GM11168 (cell line): ENCODE measurements around the gene REEP6.

Experiments
- in situ Hi-C: fragments of 300-500 bp; cut with MboI; formaldehyde crosslinking; loops from one replicate; pipeline ENCODE4 v1.12.0; 2022; ENCODE audit warnings: low sequenced_read_pairs; ENCODE audit not compliant: unreplicated experiment

The REEP6 gene

DNA sequence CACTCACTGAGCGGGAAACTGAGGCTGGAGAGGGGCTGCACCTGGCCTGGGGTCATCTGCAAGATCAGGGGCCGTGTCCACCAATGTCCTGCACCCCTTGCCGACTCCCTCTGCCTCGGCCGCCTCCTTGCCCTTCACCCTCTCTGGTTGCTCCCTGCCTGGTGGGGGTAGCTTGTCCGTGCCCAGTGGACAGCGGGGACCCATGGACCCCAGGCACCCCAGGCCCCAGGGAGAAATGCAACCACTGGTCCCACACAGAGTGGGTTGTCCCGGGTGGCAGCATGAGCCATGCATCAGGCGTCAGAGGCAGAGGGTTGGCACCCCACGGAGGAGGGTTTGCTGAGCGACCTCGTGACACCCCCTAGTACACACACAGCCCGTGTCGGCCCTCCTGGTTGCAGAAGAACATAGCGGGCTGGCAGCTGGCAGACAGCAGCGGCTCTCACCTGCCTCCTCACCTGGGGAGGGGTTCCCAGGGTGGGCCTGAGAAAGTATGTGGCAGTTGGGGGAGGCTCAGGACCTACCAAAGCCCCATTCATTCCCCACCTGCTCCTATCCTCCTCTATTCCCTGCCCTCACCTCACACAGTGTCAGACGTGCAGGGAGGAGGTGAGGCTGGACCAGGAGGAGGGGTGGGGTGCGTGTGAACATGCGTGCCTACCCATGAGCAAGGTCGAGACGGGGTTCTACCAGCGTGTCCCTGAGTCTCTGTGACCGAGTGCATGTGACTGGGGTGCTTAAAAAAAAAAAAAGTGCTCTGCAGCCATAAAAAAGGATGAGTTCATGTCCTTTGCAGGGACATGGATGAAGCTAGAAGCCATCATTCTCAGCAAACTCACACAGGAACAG, 13.2 kb downstream of the REEP6 start:
- in situ Hi-C loops = no loop called here

DNA sequence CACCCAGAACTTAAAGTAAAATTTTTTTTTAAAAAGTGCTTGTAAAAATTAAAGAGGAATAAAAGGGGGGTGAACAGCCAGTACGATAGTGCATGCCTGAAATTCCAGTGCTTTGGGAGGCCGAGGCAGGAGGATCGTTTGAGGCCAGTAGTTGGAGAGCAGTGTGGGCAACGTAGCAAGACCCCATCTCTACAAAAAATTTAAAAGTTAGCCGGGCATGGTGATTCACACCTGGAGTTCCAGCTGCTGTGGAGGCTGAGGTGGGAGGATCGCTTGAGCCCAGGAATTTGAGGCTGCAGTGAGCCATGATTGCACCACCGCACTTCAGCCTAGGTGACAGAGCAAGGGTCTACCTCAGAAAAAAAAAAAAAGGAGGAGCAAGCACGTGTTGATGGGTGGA, 14.0 kb downstream of the REEP6 start:
- in situ Hi-C loops = no loop called here

DNA sequence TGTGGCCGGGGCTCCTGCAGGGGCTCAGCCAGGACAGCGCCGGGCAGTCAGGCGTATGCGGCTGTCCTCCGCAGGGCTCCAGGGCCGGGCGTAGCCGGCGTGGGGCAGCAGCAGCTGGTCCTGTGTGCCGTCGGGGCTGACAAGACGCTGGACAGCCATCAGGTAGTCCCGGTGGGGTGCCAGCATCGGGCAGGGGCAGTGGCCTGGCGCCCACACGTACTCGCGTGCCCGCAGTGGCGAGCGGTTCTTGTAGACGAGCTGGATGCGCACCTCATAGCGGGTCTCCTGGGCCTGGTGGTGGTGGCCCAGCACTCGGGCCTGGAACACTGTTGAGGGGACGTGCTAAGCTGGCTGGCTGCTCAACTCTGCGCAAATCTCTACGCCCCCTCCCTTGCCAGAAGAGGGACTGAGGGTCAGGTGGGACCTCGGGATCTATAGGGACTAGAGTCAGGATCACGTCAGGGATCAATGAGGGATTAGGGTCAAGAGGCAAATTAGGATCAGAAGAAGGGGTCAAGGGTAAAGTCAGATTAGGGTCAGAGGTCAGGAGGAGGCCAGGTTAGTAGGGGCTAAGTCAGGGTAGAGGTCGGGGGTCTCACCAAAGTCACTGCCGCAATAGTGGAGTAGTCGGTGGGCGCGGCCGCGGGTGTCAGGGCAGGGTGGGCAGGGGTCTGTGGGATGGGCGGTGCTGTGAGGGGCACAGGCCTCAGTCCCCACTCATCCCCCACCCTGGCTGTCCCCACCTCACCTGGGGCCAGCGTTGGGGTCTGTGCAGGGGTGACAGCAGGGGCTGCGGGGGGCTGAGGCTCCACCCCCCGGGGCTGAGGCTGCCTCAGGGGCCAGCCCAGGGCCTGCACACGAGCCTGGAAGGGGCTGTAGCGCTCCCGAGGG, 15.3 kb downstream of the REEP6 start:
- in situ Hi-C loops = no loop called here

DNA sequence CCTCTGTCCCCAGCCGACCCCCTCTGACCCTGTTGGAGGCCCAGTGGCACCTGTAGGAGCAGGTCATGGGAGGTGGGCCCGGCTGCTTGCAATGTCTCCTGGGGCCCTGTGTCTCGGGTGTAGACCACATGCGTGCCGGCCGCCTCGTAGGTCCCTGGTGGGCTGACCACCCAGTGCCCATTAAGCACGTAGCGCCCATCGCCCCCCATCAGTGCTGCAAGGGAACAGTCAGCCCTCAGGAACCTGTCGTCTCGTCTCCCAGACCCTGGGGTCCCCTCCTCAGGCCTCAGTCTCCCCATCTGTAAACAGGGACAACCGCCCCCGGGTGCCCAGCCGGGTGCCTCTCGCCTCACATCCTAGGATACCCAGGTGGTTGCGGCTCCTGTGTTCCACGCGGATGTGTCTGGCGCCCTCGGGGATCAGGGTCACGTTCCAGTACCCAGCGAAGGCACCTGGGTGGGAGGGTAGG, 16.2 kb downstream of the REEP6 start:
- in situ Hi-C loops = no loop called here

DNA sequence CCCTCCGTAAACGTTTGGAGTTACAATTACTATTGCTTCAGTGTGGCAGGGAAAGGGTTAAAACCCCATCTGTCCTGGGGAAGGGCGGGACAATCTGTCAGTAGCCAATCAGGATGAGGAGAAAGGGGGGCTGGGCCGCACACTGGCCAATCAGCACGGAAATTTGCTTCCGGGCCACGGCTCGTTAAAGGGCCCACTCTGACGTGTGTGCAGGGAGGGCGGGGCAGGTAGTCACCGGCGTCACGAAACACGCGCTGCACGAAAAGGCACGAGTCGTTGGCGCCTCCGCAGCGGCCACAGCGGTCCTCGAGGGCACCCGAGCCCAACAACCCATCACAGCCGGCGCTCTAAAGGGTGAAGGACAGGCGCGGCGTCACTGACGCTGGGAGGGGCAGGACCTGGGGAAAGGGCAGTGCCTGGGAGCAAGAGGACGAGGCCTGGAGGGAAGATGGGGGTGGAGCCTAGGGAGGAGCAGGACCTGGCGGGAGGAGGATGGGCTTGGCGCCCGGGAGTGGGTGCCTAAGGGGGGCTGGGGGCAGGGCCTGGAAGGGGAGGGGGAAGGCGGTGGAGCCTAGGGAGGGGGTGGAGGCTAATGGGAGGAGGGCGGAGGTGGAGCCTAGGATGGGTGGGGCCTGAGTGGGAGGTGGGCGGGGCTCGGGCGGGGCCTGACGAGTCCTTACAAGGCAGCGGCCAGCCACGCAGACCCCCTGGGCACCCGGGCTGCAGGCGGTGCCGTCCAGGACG, 17.0 kb downstream of the REEP6 start:
- in situ Hi-C loops = no loop called here

DNA sequence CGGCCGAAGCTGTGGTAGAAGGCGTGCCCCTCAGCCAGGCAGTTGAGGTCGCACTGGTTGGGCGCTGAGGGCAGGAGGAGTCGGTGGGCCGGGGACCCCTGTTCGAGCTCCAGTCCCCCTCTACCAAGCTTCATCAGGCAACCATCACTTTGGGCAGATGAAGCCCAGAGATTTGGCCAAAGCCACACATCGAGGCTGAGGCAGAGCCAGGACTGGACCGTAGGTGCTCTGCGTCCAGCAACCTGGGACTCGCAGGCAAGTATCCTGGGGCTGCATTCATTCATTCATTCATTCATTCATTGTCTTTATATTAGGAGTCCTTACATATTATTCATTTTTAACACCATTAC, 17.5 kb downstream of the REEP6 start:
- in situ Hi-C loops = no loop called here

DNA sequence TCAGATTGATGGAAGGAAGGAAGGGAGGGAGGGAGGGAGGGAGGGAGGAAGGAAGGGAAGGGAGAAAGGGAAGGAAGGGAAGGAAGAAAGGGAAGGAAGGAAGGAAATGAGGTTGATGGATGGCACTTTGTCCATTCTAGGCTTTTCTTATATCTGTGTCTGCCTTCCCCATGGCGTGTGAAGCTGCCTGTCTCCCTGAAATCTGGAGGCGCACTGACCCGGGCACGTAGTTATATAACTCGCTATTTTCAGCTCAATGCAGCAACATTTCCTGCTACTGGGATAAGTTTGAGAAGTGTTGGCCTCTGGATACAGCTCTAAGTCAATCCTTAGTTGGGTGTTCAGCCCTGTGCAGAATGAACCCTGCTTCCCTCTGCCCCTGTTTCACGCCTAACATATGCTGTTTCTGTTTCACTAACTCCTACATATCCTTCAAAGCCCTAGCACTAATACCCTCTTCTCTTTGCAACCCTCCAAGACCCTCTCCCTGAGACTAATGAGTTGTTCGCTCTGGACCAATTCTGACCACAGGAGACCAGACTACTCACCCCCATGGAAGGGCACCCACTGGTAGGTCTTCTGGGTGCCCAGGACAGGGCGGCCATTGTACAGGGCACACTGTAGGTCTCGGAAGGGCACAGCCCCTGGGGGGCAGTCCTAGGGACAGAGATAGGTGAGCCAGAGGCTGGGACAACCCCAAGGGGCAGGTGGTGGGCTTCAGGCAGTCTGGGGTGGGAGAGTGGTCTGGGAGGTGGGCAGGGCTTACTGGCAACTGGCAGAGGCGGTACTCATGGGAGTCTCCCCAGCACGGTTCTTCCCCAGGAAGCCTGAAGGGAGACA, 18.8 kb downstream of the REEP6 start:
- in situ Hi-C loops = no loop called here

DNA sequence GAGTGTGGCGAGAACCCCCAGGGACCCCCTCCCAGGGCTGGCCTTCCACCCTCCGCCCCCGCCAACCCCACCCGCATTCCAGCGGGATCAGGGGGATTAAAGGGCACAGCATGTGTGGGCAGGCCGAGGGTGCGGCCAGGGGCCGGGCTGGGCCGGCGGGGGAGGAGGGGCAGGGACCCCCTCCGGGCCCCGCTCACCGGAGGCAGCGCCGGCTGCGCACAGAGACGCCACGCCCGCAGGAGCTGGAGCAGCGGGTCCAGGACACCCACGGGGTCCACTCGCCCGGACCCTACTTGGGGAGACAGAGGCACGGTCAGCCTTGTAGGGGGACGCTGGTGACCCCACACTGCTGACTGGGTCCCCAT, 19.4 kb downstream of the REEP6 start:
- in situ Hi-C loops = no loop called here

DNA sequence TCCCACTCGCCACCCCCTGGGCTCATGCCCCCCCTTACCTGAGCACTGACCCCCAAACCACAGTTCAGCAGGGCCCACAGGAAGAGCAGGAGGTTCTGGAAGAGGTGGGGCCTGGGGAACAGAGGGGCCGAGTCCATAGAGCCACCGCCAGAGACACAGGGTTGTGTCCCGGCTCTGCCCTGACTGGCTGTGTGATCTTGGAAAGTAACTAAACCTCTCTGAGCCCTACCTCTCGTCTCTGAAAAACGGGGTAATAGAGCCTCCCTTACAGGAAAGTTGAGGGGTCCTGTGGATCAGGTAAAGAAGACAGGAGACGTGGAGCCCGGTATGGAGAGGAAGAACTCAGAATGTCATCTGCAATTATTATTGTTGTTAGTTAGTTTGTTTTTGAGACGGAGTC, 19.8 kb downstream of the REEP6 start:
- in situ Hi-C loops = no loop called here

DNA sequence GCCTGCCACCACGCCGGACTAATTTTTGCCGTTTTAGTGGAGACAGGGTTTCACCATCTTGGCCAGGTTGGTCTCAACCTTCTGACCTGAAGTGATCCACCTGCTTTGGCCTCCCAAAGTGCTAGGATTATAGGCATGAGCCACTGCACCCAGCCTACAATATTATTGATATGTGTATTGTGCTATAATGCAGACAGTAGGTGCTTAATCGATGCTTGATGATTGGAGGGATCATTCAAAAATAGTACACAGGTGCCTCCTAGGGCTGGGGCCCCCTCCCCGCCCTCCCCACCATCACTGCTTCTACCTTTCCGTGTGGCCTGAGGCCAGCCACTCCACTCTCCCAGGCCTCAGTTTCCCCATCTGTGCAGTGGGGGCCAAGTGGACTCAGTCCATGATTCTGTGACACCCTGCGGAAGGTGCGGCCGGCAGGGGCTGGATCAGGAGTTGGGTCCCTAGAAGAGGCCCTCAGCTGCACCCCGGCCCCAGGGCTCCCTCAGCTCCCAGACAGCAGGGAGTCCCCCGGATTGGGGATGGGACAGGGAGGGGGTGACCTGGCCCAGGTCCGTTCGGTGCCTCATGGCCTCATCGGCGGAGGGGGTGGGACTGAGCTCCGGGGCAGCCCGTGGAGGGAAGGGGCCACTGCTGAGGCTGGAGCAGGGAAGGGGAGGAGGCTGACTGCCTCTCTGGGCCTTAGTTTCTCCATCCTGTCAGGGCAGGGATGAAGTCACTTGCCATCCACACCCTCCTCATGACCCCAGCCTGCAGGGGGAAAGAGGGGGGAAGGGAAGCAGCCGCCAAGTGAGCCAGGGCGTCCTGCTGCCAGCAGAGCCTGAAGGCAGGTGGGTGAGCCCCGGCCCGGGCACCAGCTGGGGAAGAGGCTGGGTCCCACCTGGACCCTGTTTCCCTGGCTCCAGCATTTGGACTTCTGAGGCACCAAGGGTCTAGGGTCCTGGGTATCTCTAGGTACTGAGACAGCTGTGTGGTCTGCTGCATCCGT, 20.6 kb downstream of the REEP6 start:
- in situ Hi-C loops = no loop called here

DNA sequence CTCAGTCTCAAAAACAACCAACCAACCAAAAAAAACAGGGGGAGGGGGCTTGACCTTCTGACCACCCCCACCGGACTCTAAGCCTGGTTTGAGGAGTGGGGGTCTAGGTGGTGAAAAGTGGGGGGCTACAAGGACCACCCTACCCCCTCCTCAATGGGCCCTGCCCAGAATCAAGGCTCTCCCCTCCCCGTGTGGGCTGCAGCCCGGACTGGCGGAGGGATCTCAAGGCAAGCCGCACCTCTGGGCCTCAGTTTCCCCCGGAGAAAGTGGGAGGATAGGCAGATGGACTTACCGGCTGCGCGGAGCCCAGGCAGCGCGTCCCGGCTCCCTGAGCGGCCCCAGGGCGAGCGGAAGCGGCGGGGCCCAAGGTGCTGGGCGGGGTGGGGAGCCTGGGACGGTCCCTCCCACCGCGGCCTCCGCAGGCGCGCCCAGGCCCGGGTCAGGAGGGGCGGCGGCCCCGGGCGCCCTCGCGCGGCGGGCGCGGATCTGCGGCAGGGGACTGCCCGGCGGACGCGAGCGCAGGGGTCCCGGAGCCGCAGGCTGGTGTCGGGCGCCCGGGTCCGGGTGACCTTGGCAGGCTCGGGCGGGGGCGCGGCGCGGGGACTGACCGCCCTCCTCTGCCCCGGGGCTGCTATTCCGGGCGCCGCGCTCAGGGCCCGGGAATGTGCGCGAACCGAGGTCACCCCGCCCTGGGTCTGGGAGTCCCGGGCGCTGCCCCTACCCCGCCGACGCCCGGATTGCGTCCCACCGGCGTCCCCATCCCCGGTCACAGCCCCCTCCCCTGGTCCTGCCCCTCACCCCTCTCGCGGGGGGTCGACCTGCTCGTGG, 21.9 kb downstream of the REEP6 start, which contains the start of gene ADAMTSL5:
TSS of gene ADAMTSL5 (minus strand) at position 349 of the 828 bp plus-strand sequence. CDS start 2,076 bp downstream, outside the sequence.
- in situ Hi-C loops = no loop called here

DNA sequence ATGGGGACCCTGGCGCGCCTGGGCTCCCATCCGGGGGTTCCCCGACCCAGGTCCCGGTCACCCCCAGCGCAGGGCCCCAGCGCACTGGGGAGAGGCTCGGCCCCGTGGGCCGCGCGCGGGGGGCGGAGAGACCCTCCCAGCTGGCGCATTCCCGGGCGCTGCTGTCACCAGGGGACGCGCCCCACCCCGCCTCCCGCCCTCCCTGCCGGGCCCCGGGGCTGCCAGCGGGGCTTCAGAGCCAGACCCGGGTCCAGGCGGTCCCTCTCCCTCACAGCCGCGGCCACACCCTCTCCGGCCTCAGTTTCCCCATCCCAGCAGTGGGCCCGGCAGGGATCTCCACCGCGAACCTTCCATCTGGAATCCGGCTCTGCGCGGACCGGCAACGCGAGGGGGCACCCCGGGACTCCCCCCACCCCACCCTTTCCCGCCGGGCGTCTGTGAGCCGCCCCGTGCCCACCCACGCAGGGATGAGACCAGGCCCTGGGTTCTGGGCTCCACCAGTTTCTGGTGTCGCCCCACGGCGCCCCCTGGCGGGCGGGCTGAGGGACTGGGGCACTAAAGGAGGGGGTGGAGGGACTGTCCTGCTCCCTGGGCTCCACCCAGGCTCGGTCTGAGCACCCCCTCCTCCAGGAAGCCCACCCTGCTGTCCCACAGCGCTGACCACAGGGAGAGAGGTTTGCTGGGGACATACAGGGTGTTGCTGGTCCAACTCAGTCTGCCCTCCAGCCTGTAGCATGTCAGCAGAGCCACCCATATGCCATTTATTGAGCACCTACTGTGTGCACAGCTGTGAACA, 22.7 kb downstream of the REEP6 start:
- in situ Hi-C loops = no loop called here

DNA sequence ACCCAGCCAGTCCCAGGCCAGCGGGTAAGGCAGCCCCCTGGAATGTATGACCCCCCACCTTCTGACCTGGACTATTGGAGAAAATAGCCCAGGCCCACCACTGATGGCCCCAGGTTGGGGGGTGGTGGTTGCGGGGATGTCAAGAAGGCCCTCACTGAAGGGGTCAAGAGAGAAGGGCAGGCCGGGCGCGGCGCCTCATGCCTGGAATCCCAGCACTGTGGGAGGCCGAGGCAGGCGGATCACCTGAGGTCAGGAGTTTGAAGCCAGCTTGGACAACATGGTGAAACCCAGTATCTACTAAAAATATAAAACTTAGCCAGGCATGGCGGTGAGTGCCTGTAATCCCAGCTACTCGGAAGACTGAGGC, 23.3 kb downstream of the REEP6 start:
- in situ Hi-C loops = no loop called here

DNA sequence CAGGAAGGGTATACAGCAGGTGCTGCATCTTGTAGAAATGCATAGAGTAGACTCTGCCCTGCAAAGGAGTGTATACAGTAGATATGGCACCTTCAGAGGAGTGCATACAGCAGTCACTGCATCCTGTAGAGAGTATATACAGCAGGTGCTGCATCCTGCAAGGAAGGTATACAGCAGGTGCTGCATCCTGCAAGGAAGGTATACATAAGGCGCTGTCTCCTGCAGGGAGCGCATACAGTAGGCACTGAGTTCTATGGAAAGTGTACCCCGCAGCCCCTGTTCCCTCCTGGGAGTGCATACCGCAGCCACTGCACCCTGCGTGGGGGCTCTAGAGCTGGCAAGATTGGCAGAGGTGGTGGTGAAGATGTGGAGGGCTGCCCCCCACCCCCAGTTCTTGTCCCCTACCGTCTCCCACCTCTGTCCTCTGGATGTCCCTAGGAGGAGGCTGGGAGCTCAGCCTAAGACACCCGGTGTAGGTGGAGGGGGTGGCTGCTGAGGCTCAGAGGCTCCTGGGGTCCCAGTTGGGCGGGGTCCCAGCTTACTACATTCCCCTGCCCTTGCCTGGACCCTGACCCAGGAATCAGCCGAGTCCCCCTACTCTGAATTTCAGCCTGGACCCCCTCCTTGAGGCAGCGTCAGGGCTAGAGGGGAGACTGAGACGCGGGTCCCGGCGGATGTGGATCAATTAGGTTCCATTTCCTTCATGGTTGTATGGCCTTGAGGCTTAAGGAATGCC, 24.2 kb downstream of the REEP6 start:
- in situ Hi-C loops = no loop called here

DNA sequence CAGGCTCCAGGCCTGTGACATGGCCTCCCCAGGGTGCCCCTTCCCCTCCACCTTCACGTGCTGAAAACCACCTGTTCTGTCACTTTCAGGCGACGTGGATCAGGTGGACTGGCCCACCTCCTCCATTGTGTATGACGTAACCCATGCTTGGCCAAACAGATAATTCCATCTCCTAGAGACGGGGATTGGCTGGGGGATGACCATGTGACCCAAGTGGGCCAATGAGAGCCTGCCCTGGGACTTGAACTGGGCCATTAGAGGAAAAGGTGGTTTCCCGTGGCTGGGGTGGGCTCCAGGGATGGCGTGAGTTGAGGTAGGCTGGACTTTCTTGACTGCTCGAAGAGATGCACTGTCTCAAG, 25.4 kb downstream of the REEP6 start:
- in situ Hi-C loops = no loop called here

DNA sequence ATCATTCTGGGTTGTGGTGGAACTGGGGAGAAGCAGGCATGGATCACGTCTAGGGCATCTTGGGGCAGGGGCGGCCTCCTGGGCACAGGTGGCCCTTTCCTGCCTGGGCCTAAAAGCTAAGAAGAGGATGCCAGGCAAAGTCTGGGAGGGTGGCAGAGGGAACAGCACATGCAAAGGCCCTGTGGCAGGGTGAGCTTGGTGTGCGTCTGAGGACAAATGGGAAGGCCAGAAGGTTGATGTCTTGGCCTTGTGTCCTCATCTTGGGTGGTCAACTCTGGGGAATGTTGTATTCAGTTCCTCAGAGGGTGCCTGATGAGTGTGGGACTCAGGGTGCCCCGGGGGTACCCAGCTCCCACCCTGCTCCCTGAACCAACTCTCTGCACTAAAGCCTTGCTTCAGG, 27.5 kb downstream of the REEP6 start:
- in situ Hi-C loops = no loop called here
